Stomach (tissue), 4 donors: ENCODE data around the gene HIPK1.

ENCODE experiments used
- POLR2A ChIP-seq, 4 donors: fragments of 450-650 bp; IDR thresholded peaks; one replicate each; pipeline ENCODE4 v1.6.1; 2016; ENCODE audit warnings: antibody characterized with exemption in 4 of 4, control low read depth in 2 of 4, mild to moderate bottlenecking in 1 of 4, moderate library complexity in 1 of 4
- TF ChIP-seq, protein P1 (sequence below), 7 experiments: fragments of 450-650 bp in 4 of 7; fragments of 200-600 bp in 3 of 7; sonication (generic) in 3 of 7; IDR thresholded peaks; one replicate each; pipeline ENCODE4 v1.5.1; 2016 to 2019; ENCODE audit warnings: antibody characterized with exemption in 7 of 7, control low read depth in 2 of 7, mild to moderate bottlenecking in 1 of 7

DNA sequence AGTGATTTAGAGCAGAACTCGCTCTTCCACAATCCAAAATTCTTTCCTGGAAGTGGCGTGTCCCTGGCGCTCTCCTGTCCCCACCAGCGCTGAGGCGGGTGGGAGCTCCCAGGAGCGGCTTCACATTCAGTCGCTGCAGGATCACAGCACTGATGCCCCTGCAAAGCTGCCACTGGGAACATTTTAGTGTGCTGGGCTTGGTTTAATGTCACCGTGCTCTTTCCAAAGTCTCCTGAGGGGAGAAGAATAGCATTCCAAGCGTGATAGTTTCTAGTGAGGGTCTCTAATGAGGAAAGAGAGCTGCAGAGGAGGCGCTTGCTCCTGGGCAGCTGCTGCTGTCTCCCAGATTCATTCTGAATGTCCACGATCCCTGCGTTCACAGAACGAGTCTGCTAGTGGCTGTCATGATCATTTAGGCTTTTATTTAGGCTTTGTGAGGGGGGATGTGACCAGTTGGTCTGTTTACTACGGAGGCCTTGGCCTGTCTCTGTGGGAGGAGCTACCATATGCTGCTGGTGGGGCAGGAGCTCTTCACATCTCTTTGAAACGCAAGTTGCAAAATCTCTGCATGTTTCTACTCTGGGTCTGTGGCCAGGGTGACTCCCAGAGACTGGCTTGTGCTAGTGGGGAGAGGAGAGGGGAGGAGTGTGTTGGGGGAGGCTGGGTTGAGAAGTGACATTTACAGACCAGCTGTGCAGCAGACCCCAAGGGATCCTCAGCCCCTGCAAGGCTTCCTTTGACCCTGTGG is 73.5 kb downstream of the HIPK1 start:
- TF ChIP-seq, protein P1, sequence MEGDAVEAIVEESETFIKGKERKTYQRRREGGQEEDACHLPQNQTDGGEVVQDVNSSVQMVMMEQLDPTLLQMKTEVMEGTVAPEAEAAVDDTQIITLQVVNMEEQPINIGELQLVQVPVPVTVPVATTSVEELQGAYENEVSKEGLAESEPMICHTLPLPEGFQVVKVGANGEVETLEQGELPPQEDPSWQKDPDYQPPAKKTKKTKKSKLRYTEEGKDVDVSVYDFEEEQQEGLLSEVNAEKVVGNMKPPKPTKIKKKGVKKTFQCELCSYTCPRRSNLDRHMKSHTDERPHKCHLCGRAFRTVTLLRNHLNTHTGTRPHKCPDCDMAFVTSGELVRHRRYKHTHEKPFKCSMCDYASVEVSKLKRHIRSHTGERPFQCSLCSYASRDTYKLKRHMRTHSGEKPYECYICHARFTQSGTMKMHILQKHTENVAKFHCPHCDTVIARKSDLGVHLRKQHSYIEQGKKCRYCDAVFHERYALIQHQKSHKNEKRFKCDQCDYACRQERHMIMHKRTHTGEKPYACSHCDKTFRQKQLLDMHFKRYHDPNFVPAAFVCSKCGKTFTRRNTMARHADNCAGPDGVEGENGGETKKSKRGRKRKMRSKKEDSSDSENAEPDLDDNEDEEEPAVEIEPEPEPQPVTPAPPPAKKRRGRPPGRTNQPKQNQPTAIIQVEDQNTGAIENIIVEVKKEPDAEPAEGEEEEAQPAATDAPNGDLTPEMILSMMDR (IDR thresholded peaks at IDR 0.05) = no peak
- no peak for TF ChIP-seq POLR2A (IDR thresholded peaks at IDR 0.05)
